K562 (cell line): Measurements from ENCODE around the gene GNAT3. TPM values are rescaled to one million over a fixed set of nuclear protein-coding genes. Genes with fewer than 3 reads are reported as not detected.

Experiments used
- ATAC-seq: fragments of 200-7000 bp; cut with Tn5 transposase; 3 replicates; pipeline ENCODE4 v1.9.1; 2020; ENCODE audit warnings: moderate library complexity
- BruUV-seq: library from RNA; stranded (reverse); fragments of 400-500 nt; replicated peaks from 2 replicates; lab custom pipeline; 2021; lab: Mats Ljungman, UMichigan
- CTCF ChIA-PET: fragments of 300-600 bp; formaldehyde crosslinking; extraction: SDS; loops from one replicate; lab custom pipeline; 2021; ENCODE audit warnings: low intra/inter-chr PET ratio; lab: Yijun Ruan, JAX
- POLR2A ChIA-PET: fragments of 300-600, 350-650 bp; sonication (Branson Sonifier 250); formaldehyde crosslinking; extraction: SDS; loops from one replicate; lab custom pipeline; 2021; ENCODE audit warnings: antibody characterized with exemption, inconsistent platforms; lab: Yijun Ruan, JAX
- DNase-seq, 4 experiments: peaks; one replicate each; pipeline versions ENCODE4 v3.0.0 to v3.0.0-alpha.2; 2011 to 2018; ENCODE audit warnings: low spot score in 3 of 4, mixed read lengths in 3 of 4; ENCODE audit errors: extremely low read depth in 1 of 4
- FAIRE-seq: peaks from 2 replicates; lab custom pipeline; 2011; peaks lifted over from hg19 to GRCh38; lab: Jason Lieb, UNC
- H2AFZ ChIP-seq: 2 replicates; pipeline ENCODE4 v1.6.0; 2011; ENCODE audit warnings: low read depth, low read length, control low read depth, inconsistent platforms
- H3K27ac ChIP-seq: fragments of 200-600 bp; 3 replicates; pipeline ENCODE4 v1.8.0; 2011; ENCODE audit warnings: low read depth, mild to moderate bottlenecking, control low read depth, inconsistent platforms, low read length, moderate library complexity, mixed read lengths; ENCODE audit errors: extremely low read depth
- H3K27me3 ChIP-seq, 2 experiments: fragments of 300-600 bp in 1 of 2; 2 replicates in 1 of 2; 3 replicates in 1 of 2; pipeline versions ENCODE4 v1.6.0 to v1.8.0; 2011; ENCODE audit warnings: inconsistent platforms in 2 of 2, low read length in 2 of 2, mild to moderate bottlenecking in 1 of 2, mixed read lengths in 1 of 2, moderate library complexity in 1 of 2; ENCODE audit not compliant: control insufficient read depth in 2 of 2, insufficient read depth in 2 of 2
- H3K36me3 ChIP-seq: fragments of 300-600 bp; 3 replicates; pipeline ENCODE4 v1.8.0; 2011; ENCODE audit warnings: mild to moderate bottlenecking, low read length, inconsistent platforms; ENCODE audit not compliant: control insufficient read depth, insufficient read depth
- H3K4me1 ChIP-seq, 2 experiments: fragments of 200-600 bp in 1 of 2; replicated peaks in 1 of 2; 2 replicates in 1 of 2; 3 replicates in 1 of 2; pipeline versions ENCODE4 v1.5.1 to v1.8.0; 2011; ENCODE audit warnings: inconsistent platforms in 2 of 2, low read length in 2 of 2, mild to moderate bottlenecking in 1 of 2, mixed read lengths in 1 of 2, moderate library complexity in 1 of 2; ENCODE audit not compliant: control insufficient read depth in 2 of 2, insufficient read depth in 2 of 2
- H3K4me2 ChIP-seq: 2 replicates; pipeline ENCODE4 v1.6.1; 2011; ENCODE audit warnings: low read length, control low read depth, inconsistent platforms, mixed read lengths; ENCODE audit not compliant: insufficient read depth
- H3K4me3 ChIP-seq: fragments of 200-600 bp; sonication (generic), shearing (Covaris generic); 2 replicates; pipeline ENCODE4 v1.5.1; 2016; ENCODE audit warnings: control low read depth, inconsistent platforms
- H3K79me2 ChIP-seq: fragments of 200-600 bp; 3 replicates; pipeline ENCODE4 v1.8.0; 2011; ENCODE audit warnings: low read length, inconsistent platforms; ENCODE audit not compliant: control insufficient read depth, insufficient read depth
- H3K9ac ChIP-seq, 2 experiments: 2 replicates each; pipeline versions ENCODE4 v1.6.0 to v1.6.1; 2011; ENCODE audit warnings: low read depth in 2 of 2, low read length in 2 of 2, control low read depth in 1 of 2, inconsistent platforms in 1 of 2, mild to moderate bottlenecking in 1 of 2, mixed read lengths in 1 of 2; ENCODE audit not compliant: insufficient read depth in 1 of 2
- H3K9me1 ChIP-seq: one replicate; pipeline ENCODE4 v1.6.0; 2011; ENCODE audit warnings: inconsistent platforms, mild to moderate bottlenecking, low read length, moderate library complexity; ENCODE audit not compliant: control insufficient read depth, insufficient read depth
- H3K9me3 ChIP-seq: replicated peaks from 2 replicates; pipeline ENCODE4 v1.5.1; 2011; ENCODE audit warnings: low read depth, low read length, inconsistent platforms; ENCODE audit not compliant: control insufficient read depth, insufficient read depth
- H4K20me1 ChIP-seq: replicated peaks from 2 replicates; pipeline ENCODE4 v1.6.1; 2011; ENCODE audit warnings: low read length, inconsistent platforms, mixed read lengths; ENCODE audit not compliant: control insufficient read depth, insufficient read depth
- CBFB ChIP-seq: sonication (generic); formaldehyde crosslinking; IDR thresholded peaks from 2 replicates; pipeline ENCODE4 v1.4.0; 2020; ENCODE audit warnings: mild to moderate bottlenecking, missing genetic modification reagents
- CBX2 ChIP-seq: fragments of 200-600 bp; sonication (generic); IDR thresholded peaks from one replicate; pipeline ENCODE4 v1.6.1; 2012; ENCODE audit warnings: mild to moderate bottlenecking, low read length, inconsistent platforms; ENCODE audit not compliant: insufficient read depth, poor library complexity, severe bottlenecking
- CHCHD3 ChIP-seq: fragments of 250-450 bp; sonication (Bioruptor Pico); IDR thresholded peaks from 2 replicates; pipeline ENCODE4 v2.1.2; 2022; ENCODE audit warnings: mild to moderate bottlenecking
- CHD2 ChIP-seq: IDR thresholded peaks from 2 replicates; pipeline ENCODE4 v1.6.1; 2011; ENCODE audit warnings: low read depth, low read length
- CTBP1 ChIP-seq: fragments of 450-650 bp; IDR thresholded peaks from 2 replicates; pipeline ENCODE4 v1.6.1; 2016; ENCODE audit warnings: borderline replicate concordance
- DNMT1 ChIP-seq: fragments of 450-650 bp; IDR thresholded peaks from 2 replicates; pipeline ENCODE4 v1.6.1; 2016; ENCODE audit warnings: antibody characterized with exemption, mild to moderate bottlenecking
- FUS ChIP-seq: fragments of 200-400 bp; formaldehyde crosslinking; optimal IDR thresholded peaks from 2 replicates; pipeline ENCODE3; 2017; ENCODE audit warnings: low read depth, low read length
- LCOR ChIP-seq: sonication (generic); formaldehyde crosslinking; IDR thresholded peaks from 2 replicates; pipeline ENCODE4 v1.8.0; 2022; ENCODE audit warnings: mild to moderate bottlenecking, missing genetic modification reagents
- POLR3G ChIP-seq: IDR thresholded peaks from 2 replicates; pipeline ENCODE4 v1.6.1; 2011; ENCODE audit not compliant: insufficient read length, insufficient replicate concordance; ENCODE audit errors: extremely low read depth
- SIN3B ChIP-seq: fragments of 450-650 bp; IDR thresholded peaks from 2 replicates; pipeline ENCODE4 v1.6.1; 2017; ENCODE audit warnings: low read depth, mild to moderate bottlenecking, moderate library complexity
- TGIF2 ChIP-seq: sonication (generic); formaldehyde crosslinking; IDR thresholded peaks from 2 replicates; pipeline ENCODE4 v1.8.1; 2022; ENCODE audit warnings: mild to moderate bottlenecking, missing genetic modification reagents, moderate library complexity
- ZNF133 ChIP-seq: fragments of 250-450 bp; sonication (Bioruptor Pico); IDR thresholded peaks from 2 replicates; pipeline ENCODE4 v1.4.0; 2020; ENCODE audit warnings: mild to moderate bottlenecking
- ZNF583 ChIP-seq: fragments of 250-450 bp; sonication (Bioruptor Pico); IDR thresholded peaks from 2 replicates; pipeline ENCODE4 v1.4.0; 2020
- WGBS: fragments of 100-300 bp; shearing (Covaris generic); methylation state at CpG from one replicate; pipeline ENCODE4 v1.1.6; 2016; ENCODE audit warnings: low coverage, mixed read lengths; ENCODE audit not compliant: insufficient coverage; ENCODE audit errors: missing lambda C conversion rate; 5-methylcytosine and 5-hydroxymethylcytosine counted together
- in situ Hi-C: fragments of 300-500 bp; cut with MboI; formaldehyde crosslinking; loops from 4 replicates; pipeline ENCODE4 v1.15.0; 2018; ENCODE audit warnings: inconsistent platforms, mixed read lengths
- intact Hi-C: fragments of 100-400 bp; cut with micrococcal nuclease; formaldehyde crosslinking; loops from 2 replicates; pipeline ENCODE4 v1.14.2; 2022
- polyA plus RNA-seq, 8 experiments: library from polyadenylated mRNA; depleted of rRNA in 4 of 8; stranded (reverse) in 5 of 8; unstranded in 3 of 8; fragments of >200 nt; fragmentation: Nextera tagmentation in 2 of 8; fragmentation: Illumina TruSeq in 1 of 8; extraction: Ambion mirVana in 2 of 8; extraction: Trizol in 1 of 8; gene quantifications; 2 replicates each; pipeline versions ENCODE4 v1.2.1 to v1.2.3, GENCODE V29; 2011 to 2014; ENCODE audit warnings: inconsistent platforms in 1 of 8, missing spikeins in 1 of 8
- total RNA-seq, 7 experiments: library from RNA; depleted of rRNA in 6 of 7; stranded (reverse); fragments of >200 nt in 6 of 7; fragmentation: Illumina TruSeq in 2 of 7; extraction: Trizol in 2 of 7; gene quantifications; 2 replicates each; pipeline versions ENCODE4 v1.2.1 to v1.2.3, GENCODE V29; 2011 to 2021; ENCODE audit warnings: low replicate concordance in 1 of 7
- TF ChIP-seq, protein P1 (sequence below): conservative IDR thresholded peaks from 2 replicates; pipeline ENCODE4 v1.6.1; 2011; ENCODE audit warnings: low read depth, mild to moderate bottlenecking, low read length; ENCODE audit not compliant: control insufficient read depth
- TF ChIP-seq, protein P2 (sequence below): fragments of 250-450 bp; sonication (Bioruptor Pico); IDR thresholded peaks from 2 replicates; pipeline ENCODE4 v1.4.0; 2020; ENCODE audit warnings: mild to moderate bottlenecking, moderate library complexity, borderline replicate concordance
- TF ChIP-seq, protein P3 (sequence below): fragments of 450-650 bp; IDR thresholded peaks from 2 replicates; pipeline ENCODE4 v1.7.0; 2016; ENCODE audit warnings: borderline replicate concordance
- TF ChIP-seq, protein P4 (sequence below): sonication (generic); formaldehyde crosslinking; IDR thresholded peaks from 2 replicates; pipeline ENCODE4 v1.8.0; 2022; ENCODE audit warnings: mild to moderate bottlenecking, missing genetic modification reagents

The GNAT3 gene
- total and polyA plus RNA-seq, 9 of the 15 experiments (the other 6 are each of a cell fraction or from before 2014, with no cell fraction given): not detected

DNA sequence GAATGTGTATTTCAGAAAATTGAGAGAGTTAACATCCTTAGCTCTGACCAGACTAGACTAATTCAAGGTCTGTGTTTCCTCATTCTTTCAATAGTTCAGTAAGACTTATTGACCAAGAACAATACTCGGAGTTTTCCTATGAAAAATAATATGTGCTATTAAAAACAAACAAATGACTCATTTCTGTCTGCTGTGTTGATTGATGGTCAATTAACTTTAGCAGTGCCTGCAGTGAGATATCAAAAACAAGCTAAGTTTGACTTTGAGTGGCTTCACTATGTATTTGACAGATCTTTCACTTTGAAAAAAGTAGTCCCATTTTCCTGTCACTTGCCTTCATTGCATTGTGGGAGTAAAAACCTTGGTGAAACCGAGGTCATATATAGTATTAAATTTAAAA is 91.0 kb downstream of the GNAT3 start:
- Histone ChIP-seq H3K27me3 (no peaks in the 10 kb centered on the region), H4K20me1 (no peaks in the 10 kb centered on the region), H3K9me1 (no peaks in the 10 kb centered on the region), H3K4me3 (no peak overlapping the region), H2AFZ (no peak overlapping the region), H3K27ac (no peak overlapping the region), H3K9me3 (no peaks in the 10 kb centered on the region), H3K4me2 (no peak overlapping the region), H3K79me2 (no peaks in the 10 kb centered on the region), H3K4me1 (no peaks in the 10 kb centered on the region), H3K36me3 (no peaks in the 10 kb centered on the region), H3K9ac (no peak overlapping the region)
- intact Hi-C loops (no loop called here), in situ Hi-C loops (no loop called here)
- FAIRE-seq (no peak), ATAC-seq (no peak), DNase-seq (no peak)
- no TSS peak for BruUV-seq
- 0% methylated on average over 2 of the region's 2 CpGs for WGBS
- ChIA-PET CTCF (no interaction called here), POLR2A (interaction anchor here (0.7 kb wide), 1 partner anchor 653 kb away, joined by 3 read pairs; no protein-coding TSS in a partner anchor)
- TF ChIP-seq, protein P1, sequence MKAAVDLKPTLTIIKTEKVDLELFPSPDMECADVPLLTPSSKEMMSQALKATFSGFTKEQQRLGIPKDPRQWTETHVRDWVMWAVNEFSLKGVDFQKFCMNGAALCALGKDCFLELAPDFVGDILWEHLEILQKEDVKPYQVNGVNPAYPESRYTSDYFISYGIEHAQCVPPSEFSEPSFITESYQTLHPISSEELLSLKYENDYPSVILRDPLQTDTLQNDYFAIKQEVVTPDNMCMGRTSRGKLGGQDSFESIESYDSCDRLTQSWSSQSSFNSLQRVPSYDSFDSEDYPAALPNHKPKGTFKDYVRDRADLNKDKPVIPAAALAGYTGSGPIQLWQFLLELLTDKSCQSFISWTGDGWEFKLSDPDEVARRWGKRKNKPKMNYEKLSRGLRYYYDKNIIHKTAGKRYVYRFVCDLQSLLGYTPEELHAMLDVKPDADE: no peak
- TF ChIP-seq DNMT1 (no peak), SIN3B (no peak), ZNF583 (CRISPR knock-in tag) (no peak), LCOR (CRISPR knock-in tag) (no peak), POLR3G (no peak), CBFB (CRISPR knock-in tag) (no peak), CBX2 (no peak), TGIF2 (no peak), CHCHD3 (CRISPR knock-in tag) (no peak), CTBP1 (no peak), ZNF133 (CRISPR knock-in tag) (no peak), FUS (no peak), CHD2 (no peak)
- TF ChIP-seq, protein P2, sequence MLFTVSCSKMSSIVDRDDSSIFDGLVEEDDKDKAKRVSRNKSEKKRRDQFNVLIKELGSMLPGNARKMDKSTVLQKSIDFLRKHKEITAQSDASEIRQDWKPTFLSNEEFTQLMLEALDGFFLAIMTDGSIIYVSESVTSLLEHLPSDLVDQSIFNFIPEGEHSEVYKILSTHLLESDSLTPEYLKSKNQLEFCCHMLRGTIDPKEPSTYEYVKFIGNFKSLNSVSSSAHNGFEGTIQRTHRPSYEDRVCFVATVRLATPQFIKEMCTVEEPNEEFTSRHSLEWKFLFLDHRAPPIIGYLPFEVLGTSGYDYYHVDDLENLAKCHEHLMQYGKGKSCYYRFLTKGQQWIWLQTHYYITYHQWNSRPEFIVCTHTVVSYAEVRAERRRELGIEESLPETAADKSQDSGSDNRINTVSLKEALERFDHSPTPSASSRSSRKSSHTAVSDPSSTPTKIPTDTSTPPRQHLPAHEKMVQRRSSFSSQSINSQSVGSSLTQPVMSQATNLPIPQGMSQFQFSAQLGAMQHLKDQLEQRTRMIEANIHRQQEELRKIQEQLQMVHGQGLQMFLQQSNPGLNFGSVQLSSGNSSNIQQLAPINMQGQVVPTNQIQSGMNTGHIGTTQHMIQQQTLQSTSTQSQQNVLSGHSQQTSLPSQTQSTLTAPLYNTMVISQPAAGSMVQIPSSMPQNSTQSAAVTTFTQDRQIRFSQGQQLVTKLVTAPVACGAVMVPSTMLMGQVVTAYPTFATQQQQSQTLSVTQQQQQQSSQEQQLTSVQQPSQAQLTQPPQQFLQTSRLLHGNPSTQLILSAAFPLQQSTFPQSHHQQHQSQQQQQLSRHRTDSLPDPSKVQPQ (CRISPR knock-in tag): no peak
- TF ChIP-seq, protein P3, sequence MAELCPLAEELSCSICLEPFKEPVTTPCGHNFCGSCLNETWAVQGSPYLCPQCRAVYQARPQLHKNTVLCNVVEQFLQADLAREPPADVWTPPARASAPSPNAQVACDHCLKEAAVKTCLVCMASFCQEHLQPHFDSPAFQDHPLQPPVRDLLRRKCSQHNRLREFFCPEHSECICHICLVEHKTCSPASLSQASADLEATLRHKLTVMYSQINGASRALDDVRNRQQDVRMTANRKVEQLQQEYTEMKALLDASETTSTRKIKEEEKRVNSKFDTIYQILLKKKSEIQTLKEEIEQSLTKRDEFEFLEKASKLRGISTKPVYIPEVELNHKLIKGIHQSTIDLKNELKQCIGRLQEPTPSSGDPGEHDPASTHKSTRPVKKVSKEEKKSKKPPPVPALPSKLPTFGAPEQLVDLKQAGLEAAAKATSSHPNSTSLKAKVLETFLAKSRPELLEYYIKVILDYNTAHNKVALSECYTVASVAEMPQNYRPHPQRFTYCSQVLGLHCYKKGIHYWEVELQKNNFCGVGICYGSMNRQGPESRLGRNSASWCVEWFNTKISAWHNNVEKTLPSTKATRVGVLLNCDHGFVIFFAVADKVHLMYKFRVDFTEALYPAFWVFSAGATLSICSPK: no peak
- TF ChIP-seq, protein P4, sequence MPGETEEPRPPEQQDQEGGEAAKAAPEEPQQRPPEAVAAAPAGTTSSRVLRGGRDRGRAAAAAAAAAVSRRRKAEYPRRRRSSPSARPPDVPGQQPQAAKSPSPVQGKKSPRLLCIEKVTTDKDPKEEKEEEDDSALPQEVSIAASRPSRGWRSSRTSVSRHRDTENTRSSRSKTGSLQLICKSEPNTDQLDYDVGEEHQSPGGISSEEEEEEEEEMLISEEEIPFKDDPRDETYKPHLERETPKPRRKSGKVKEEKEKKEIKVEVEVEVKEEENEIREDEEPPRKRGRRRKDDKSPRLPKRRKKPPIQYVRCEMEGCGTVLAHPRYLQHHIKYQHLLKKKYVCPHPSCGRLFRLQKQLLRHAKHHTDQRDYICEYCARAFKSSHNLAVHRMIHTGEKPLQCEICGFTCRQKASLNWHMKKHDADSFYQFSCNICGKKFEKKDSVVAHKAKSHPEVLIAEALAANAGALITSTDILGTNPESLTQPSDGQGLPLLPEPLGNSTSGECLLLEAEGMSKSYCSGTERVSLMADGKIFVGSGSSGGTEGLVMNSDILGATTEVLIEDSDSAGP: no peak
